K562 (cell line): ENCODE results near the gene C12orf60.

Source experiments
- TAF1 ChIP-seq: IDR thresholded peaks from 2 replicates; pipeline ENCODE4 v1.6.1; 2011; ENCODE audit warnings: mild to moderate bottlenecking, low read length, moderate library complexity; ENCODE audit not compliant: insufficient read depth, control insufficient read depth, severe bottlenecking; ENCODE audit errors: extremely low read depth
- TF ChIP-seq, protein P1 (sequence below): sonication (generic); formaldehyde crosslinking; IDR thresholded peaks from 2 replicates; pipeline ENCODE4 v1.8.1; 2023; ENCODE audit warnings: mild to moderate bottlenecking, missing genetic modification reagents, moderate library complexity

DNA sequence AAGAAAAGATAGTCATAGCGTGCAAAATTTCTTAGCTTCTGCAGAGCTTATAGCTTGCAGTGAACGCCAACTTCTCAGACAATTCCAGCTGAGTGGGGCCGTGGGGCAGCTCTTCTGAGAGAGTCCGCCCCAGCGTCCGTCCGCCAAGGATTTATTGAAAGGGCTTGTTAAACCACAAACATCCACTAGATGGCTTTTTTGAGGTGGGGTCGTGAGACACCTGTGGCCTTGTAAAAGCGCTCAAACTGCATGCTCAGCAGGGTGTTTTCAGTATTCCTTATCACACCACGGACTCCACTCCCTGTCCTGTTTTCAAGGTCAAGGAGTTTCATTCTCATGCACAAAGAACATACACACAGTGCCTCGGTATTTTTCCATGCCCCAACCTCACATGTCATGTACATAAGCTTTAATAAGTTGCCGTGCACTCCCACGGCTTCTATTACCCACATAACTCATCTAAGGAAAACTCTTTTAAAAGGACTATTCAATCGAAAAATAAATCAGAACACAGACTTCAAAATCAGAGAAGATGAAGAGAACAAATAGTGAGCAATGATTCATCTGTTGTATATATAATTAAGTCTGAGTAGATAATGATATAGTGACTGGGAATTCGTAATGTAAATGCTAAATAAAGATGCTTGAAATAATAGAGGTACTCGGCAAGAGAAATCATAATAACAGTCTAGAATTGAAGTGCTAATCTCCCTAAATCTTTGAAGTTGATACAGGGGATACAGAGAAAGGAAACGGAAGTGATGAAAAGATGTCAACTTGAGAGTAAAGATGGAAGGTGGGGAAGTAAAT lies 46.9 kb upstream of the C12orf60 start:
- TF ChIP-seq, protein P1, sequence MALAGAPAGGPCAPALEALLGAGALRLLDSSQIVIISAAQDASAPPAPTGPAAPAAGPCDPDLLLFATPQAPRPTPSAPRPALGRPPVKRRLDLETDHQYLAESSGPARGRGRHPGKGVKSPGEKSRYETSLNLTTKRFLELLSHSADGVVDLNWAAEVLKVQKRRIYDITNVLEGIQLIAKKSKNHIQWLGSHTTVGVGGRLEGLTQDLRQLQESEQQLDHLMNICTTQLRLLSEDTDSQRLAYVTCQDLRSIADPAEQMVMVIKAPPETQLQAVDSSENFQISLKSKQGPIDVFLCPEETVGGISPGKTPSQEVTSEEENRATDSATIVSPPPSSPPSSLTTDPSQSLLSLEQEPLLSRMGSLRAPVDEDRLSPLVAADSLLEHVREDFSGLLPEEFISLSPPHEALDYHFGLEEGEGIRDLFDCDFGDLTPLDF (CRISPR knock-in tag): no peak
- TF ChIP-seq TAF1: no peak
